ENCODE results near the gene CETN1.

The CETN1 gene
- total RNA-seq, result 0 reads per million in 4 donors

GRCh38 chr18:580154-580553, at the start of gene CETN1:
TSS of gene CETN1 (plus strand) at chr18:580380. CDS start at chr18:580409, 29 bp downstream.
- DNase-seq, result no peak

- no peak for DNase-seq
Measured at GRCh38 chr18:532018-532417, 48.2 kb upstream of the CETN1 start.

GRCh38 chr18:532632-533031, 47.5 kb upstream of the CETN1 start:
- no peak for DNase-seq

- DNase-seq, result no peak
Measured at GRCh38 chr18:533995-534601, 46.1 kb upstream of the CETN1 start.

- DNase-seq, result no peak
Measured at GRCh38 chr18:543447-544078, 36.6 kb upstream of the CETN1 start.

- no peak for DNase-seq
Measured at GRCh38 chr18:549967-550366, 30.2 kb upstream of the CETN1 start.

- DNase-seq, result no peak
Measured at GRCh38 chr18:551404-552061, 28.6 kb upstream of the CETN1 start.

- DNase-seq, result no peak
Measured at GRCh38 chr18:555705-556457, 24.3 kb upstream of the CETN1 start.

- DNase-seq, result no peak
Measured at GRCh38 chr18:564708-565561, 15.2 kb upstream of the CETN1 start.

- no peak for DNase-seq
Measured at GRCh38 chr18:565562-566061, 14.6 kb upstream of the CETN1 start.

- no peak for DNase-seq
Measured at GRCh38 chr18:567122-567521, 13.1 kb upstream of the CETN1 start.

- no peak for DNase-seq
Measured at GRCh38 chr18:568731-569130, 11.4 kb upstream of the CETN1 start.

GRCh38 chr18:570256-570655, 9.9 kb upstream of the CETN1 start:
- DNase-seq, result no peak

- DNase-seq, result no peak
Measured at GRCh38 chr18:570697-571096, 9.5 kb upstream of the CETN1 start.

- DNase-seq, result no peak
Measured at GRCh38 chr18:572091-572830, 7.9 kb upstream of the CETN1 start.

- DNase-seq, result no peak
Measured at GRCh38 chr18:572831-573289, 7.3 kb upstream of the CETN1 start.

- DNase-seq, result no peak
Measured at GRCh38 chr18:573385-573784, 6.8 kb upstream of the CETN1 start.

GRCh38 chr18:574149-574860, 5.9 kb upstream of the CETN1 start:
- DNase-seq, result no peak

GRCh38 chr18:574865-575645, 5.1 kb upstream of the CETN1 start:
- DNase-seq, result no peak

GRCh38 chr18:576924-577323, 3.3 kb upstream of the CETN1 start:
- no peak for DNase-seq
